SK-N-SH (cell line): ENCODE data around the gene FANCE. TPM values are rescaled to one million over a fixed set of nuclear protein-coding genes. Genes with fewer than 3 reads are reported as not detected.
A peak's percentile ranks its signal among the peaks of the same experiment; 100 is the strongest.

Experiments
- CTCF ChIA-PET: fragments of 300-600, 350-600 bp; formaldehyde crosslinking; extraction: SDS; loops from one replicate; lab custom pipeline; 2021; lab: Yijun Ruan, JAX
- POLR2A ChIA-PET: fragments of 350-600 bp; sonication (Branson Sonifier 250); formaldehyde crosslinking; extraction: SDS; loops from one replicate; lab custom pipeline; 2020; ENCODE audit warnings: antibody characterized with exemption, inconsistent platforms; lab: Yijun Ruan, JAX
- DNase-seq: peaks from one replicate; pipeline ENCODE4 v3.0.0; 2012
- H2AFZ ChIP-seq: fragments of 200-600 bp; sonication (generic); 2 replicates; pipeline ENCODE4 v1.8.1; 2016; ENCODE audit warnings: antibody characterized with exemption, mild to moderate bottlenecking, low read depth
- H3F3A ChIP-seq: fragments of 200-600 bp; sonication (generic); replicated peaks from 2 replicates; pipeline ENCODE3; 2016; ENCODE audit warnings: antibody characterized with exemption, mild to moderate bottlenecking; ENCODE audit not compliant: insufficient read depth
- H3K27ac ChIP-seq, 2 experiments: fragments of 200-500 bp in 1 of 2; fragments of 200-600 bp in 1 of 2; sonication (Bioruptor generic) in 1 of 2; sonication (generic), shearing (Covaris generic) in 1 of 2; 2 replicates each; pipeline versions ENCODE4 v1.5.1 to v1.6.1; 2014 to 2016; ENCODE audit warnings: low read depth in 2 of 2, inconsistent platforms in 1 of 2, low read length in 1 of 2, mild to moderate bottlenecking in 1 of 2, mixed read lengths in 1 of 2
- H3K27me3 ChIP-seq: fragments of 200-600 bp; sonication (generic), shearing (Covaris generic); 2 replicates; pipeline ENCODE4 v1.6.1; 2016; ENCODE audit warnings: mixed run types; ENCODE audit not compliant: insufficient read depth
- H3K36me3 ChIP-seq, 2 experiments: fragments of 200-500 bp in 1 of 2; fragments of 200-600 bp in 1 of 2; sonication (Bioruptor generic) in 1 of 2; sonication (generic) in 1 of 2; replicated peaks in 1 of 2; 2 replicates each; pipeline versions ENCODE3 to v1.5.1; 2014 to 2016; ENCODE audit warnings: low read length in 1 of 2, mild to moderate bottlenecking in 1 of 2; ENCODE audit not compliant: insufficient read depth in 2 of 2, control insufficient read depth in 1 of 2
- H3K4me1 ChIP-seq, 2 experiments: fragments of 200-500 bp in 1 of 2; fragments of 200-600 bp in 1 of 2; sonication (Bioruptor generic) in 1 of 2; sonication (generic), shearing (Covaris generic) in 1 of 2; 2 replicates each; pipeline versions ENCODE4 v1.5.1 to v1.6.1; 2014 to 2016; ENCODE audit warnings: low read depth in 1 of 2, low read length in 1 of 2, mixed run types in 1 of 2; ENCODE audit not compliant: insufficient read depth in 2 of 2, control insufficient read depth in 1 of 2
- H3K4me2 ChIP-seq: fragments of 200-600 bp; sonication (generic), shearing (Covaris generic); 2 replicates; pipeline ENCODE4 v1.6.1; 2017; ENCODE audit warnings: mixed run types
- H3K4me3 ChIP-seq, 2 experiments: fragments of 200-500 bp in 1 of 2; fragments of 200-600 bp in 1 of 2; sonication (Bioruptor generic) in 1 of 2; sonication (generic), shearing (Covaris generic) in 1 of 2; 2 replicates each; pipeline versions ENCODE4 v1.5.1 to v1.8.1; 2014 to 2016; ENCODE audit warnings: low read depth in 2 of 2, inconsistent platforms in 1 of 2, low read length in 1 of 2, mild to moderate bottlenecking in 1 of 2, mixed read lengths in 1 of 2, moderate library complexity in 1 of 2
- H3K79me2 ChIP-seq: fragments of 200-600 bp; sonication (generic); 2 replicates; pipeline ENCODE4 v1.8.1; 2017; ENCODE audit warnings: mild to moderate bottlenecking; ENCODE audit not compliant: insufficient read depth
- H3K9ac ChIP-seq: fragments of 200-600 bp; sonication (generic); 2 replicates; pipeline ENCODE4 v1.6.1; 2017; ENCODE audit warnings: mixed run types
- H3K9me2 ChIP-seq: fragments of 200-600 bp; sonication (generic); 2 replicates; pipeline ENCODE4 v1.6.1; 2017; ENCODE audit warnings: mixed run types
- H3K9me3 ChIP-seq: fragments of 200-600 bp; sonication (generic); 2 replicates; pipeline ENCODE4 v1.6.1; 2017; ENCODE audit warnings: mixed run types, mild to moderate bottlenecking, moderate library complexity
- H4K20me1 ChIP-seq: fragments of 200-600 bp; sonication (generic); 2 replicates; pipeline ENCODE4 v1.6.1; 2017; ENCODE audit warnings: mild to moderate bottlenecking, mixed run types; ENCODE audit not compliant: insufficient read depth
- CHD2 ChIP-seq: fragments of 150-350 bp; IDR thresholded peaks from 2 replicates; pipeline ENCODE4 v1.6.1; 2018; ENCODE audit warnings: low read length; ENCODE audit not compliant: partially characterized antibody
- CTCF ChIP-seq: fragments of 200-600 bp; sonication (generic); IDR thresholded peaks from 2 replicates; pipeline ENCODE4 v1.6.1; 2017; ENCODE audit warnings: antibody characterized with exemption, mild to moderate bottlenecking, moderate library complexity
- ELF1 ChIP-seq: IDR thresholded peaks from 2 replicates; pipeline ENCODE4 v1.4.0; 2012
- EZH2phosphoT487 ChIP-seq: fragments of 200-600 bp; sonication (generic); IDR thresholded peaks from 2 replicates; pipeline ENCODE4 v1.6.1; 2017; ENCODE audit warnings: low read depth, mixed run types, mild to moderate bottlenecking, antibody characterized with exemption, moderate library complexity, borderline replicate concordance
- FOSL2 ChIP-seq: IDR thresholded peaks from 2 replicates; pipeline ENCODE4 v1.4.0; 2012; ENCODE audit warnings: low read depth, mild to moderate bottlenecking, moderate library complexity, borderline replicate concordance
- FOXJ3 ChIP-seq: sonication (generic); formaldehyde crosslinking; IDR thresholded peaks from 2 replicates; pipeline ENCODE4 v1.5.1; 2020; ENCODE audit warnings: mild to moderate bottlenecking, missing genetic modification reagents
- GABPA ChIP-seq: IDR thresholded peaks from 2 replicates; pipeline ENCODE4 v1.4.0; 2012; ENCODE audit warnings: low read depth, mild to moderate bottlenecking
- GATA2 ChIP-seq: sonication (generic); formaldehyde crosslinking; IDR thresholded peaks from 2 replicates; pipeline ENCODE4 v1.5.0; 2020; ENCODE audit warnings: mild to moderate bottlenecking, missing genetic modification reagents
- JUND ChIP-seq: IDR thresholded peaks from 2 replicates; pipeline ENCODE4 v1.4.0; 2012
- MAX ChIP-seq: IDR thresholded peaks from 2 replicates; pipeline ENCODE4 v1.4.0; 2012; ENCODE audit warnings: low read depth
- NFIC ChIP-seq: IDR thresholded peaks from 2 replicates; pipeline ENCODE4 v1.4.0; 2012; ENCODE audit warnings: borderline replicate concordance
- NRF1 ChIP-seq: IDR thresholded peaks from 2 replicates; pipeline ENCODE4 v1.6.1; 2012; ENCODE audit warnings: low read depth, mild to moderate bottlenecking, low read length
- POLR2AphosphoS5 ChIP-seq: IDR thresholded peaks from 2 replicates; pipeline ENCODE4 v1.6.1; 2012; ENCODE audit warnings: low read depth, low read length
- RAD21 ChIP-seq: IDR thresholded peaks from 2 replicates; pipeline ENCODE4 v1.6.1; 2012; ENCODE audit warnings: mild to moderate bottlenecking, low read length
- REST ChIP-seq: IDR thresholded peaks from 2 replicates; pipeline ENCODE4 v1.6.1; 2012; ENCODE audit warnings: mild to moderate bottlenecking, low read depth, low read length, moderate library complexity
- RXRA ChIP-seq: IDR thresholded peaks from 2 replicates; pipeline ENCODE4 v1.4.0; 2012; ENCODE audit warnings: low read depth, mild to moderate bottlenecking, borderline replicate concordance
- SMC3 ChIP-seq: IDR thresholded peaks from 2 replicates; pipeline ENCODE4 v1.6.1; 2012; ENCODE audit warnings: low read depth, low read length, improper control_type of control experiment
- TAF1 ChIP-seq: IDR thresholded peaks from 2 replicates; pipeline ENCODE4 v1.6.1; 2012; ENCODE audit warnings: low read depth, mild to moderate bottlenecking, low read length, moderate library complexity, borderline replicate concordance
- TEAD4 ChIP-seq: IDR thresholded peaks from 2 replicates; pipeline ENCODE4 v1.4.0; 2012; ENCODE audit warnings: mild to moderate bottlenecking, borderline replicate concordance; ENCODE audit not compliant: insufficient read depth
- USF1 ChIP-seq: IDR thresholded peaks from 2 replicates; pipeline ENCODE4 v1.4.0; 2012; ENCODE audit warnings: low read depth, borderline replicate concordance
- ZBTB33 ChIP-seq: IDR thresholded peaks from 2 replicates; pipeline ENCODE4 v1.4.0; 2012; ENCODE audit warnings: low read depth, borderline replicate concordance
- WGBS: methylation state at CpG from one replicate; pipeline ENCODE4 v1.1.6; 2017; ENCODE audit warnings: low lambda C conversion rate; 5-methylcytosine and 5-hydroxymethylcytosine counted together
- polyA plus RNA-seq, 3 experiments: library from polyadenylated mRNA; depleted of rRNA; stranded (reverse); fragments of >200 nt; gene quantifications; 2 replicates each; pipeline ENCODE4 v1.2.3, GENCODE V29; 2012

Gene FANCE
- polyA plus RNA-seq, 1 of the 3 experiments (the other 2 are of a cell fraction), result 5.8 TPM

- no peak for TF ChIP-seq CTCF
- no peak for TF ChIP-seq SMC3
Observed at GRCh38 chr6:35484921-35485392, 32.8 kb downstream of the FANCE start (continued).

GRCh38 chr6:35485402-35485877 is 33.3 kb downstream of the FANCE start:
- Histone ChIP-seq H3K9me2 (no peaks in the 10 kb centered on the region), H3F3A (peaks cover 2% of the 10 kb centered on the region), H3K9ac (no peak overlapping the region), H3K79me2 (peaks cover 18% of the 10 kb centered on the region; the same call in 1 of the 2 replicates), H2AFZ (no peak overlapping the region), H3K4me3 (no peak overlapping the region), H4K20me1 (no peaks in the 10 kb centered on the region), H3K9me3 (no peaks in the 10 kb centered on the region), H3K27me3 (no peaks in the 10 kb centered on the region), H3K27ac (no peak overlapping the region), H3K36me3 (no peaks in the 10 kb centered on the region), H3K4me2 (0 out of 2 replicates have a peak overlapping the region, but pooled peaks have one; percentile 24), H3K4me1 (peaks cover 14 to 17% of the 10 kb centered on the region in 2 experiments; a peak in 2 of 4 replicates)
- no peak for DNase-seq
- POLR2A ChIA-PET, result no interaction called here
- 70% methylated on average over 4 of the region's 11 CpGs for WGBS
- TF ChIP-seq SMC3 (no peak), JUND (no peak), FOXJ3 (CRISPR knock-in tag) (no peak), NFIC (no peak), TEAD4 (no peak), RXRA (no peak), FOSL2 (no peak), NRF1 (no peak), REST (no peak), ELF1 (no peak), MAX (no peak), TAF1 (no peak), GABPA (no peak), GATA2 (CRISPR knock-in tag) (no peak), POLR2AphosphoS5 (no peak), ZBTB33 (no peak), USF1 (no peak), EZH2phosphoT487 (no peak), RAD21 (no peak), CHD2 (no peak)
- CTCF ChIA-PET, result interaction anchor here (1.0 to 1.5 kb wide), 2 partner anchors 11 to 36 kb away, joined by 3 read pairs; partner anchors contain the start of gene TEAD3
